Fibroblast of the conjunctiva (primary cell): Measurements from ENCODE around the gene SPRY2.
"Not testable (repeated sequence)": the region's sequence is repeated elsewhere in the genome, so short reads cannot be mapped to it uniquely, and the experiment has no call there.

Experiments used
- DNase-seq: peaks from one replicate; pipeline ENCODE4 v3.0.0-alpha.2; 2010; ENCODE audit warnings: low read depth

Gene SPRY2

GRCh38 chr13:80348750-80349149 lies 7.8 kb upstream of the SPRY2 start:
- DNase-seq: no peak

DNA sequence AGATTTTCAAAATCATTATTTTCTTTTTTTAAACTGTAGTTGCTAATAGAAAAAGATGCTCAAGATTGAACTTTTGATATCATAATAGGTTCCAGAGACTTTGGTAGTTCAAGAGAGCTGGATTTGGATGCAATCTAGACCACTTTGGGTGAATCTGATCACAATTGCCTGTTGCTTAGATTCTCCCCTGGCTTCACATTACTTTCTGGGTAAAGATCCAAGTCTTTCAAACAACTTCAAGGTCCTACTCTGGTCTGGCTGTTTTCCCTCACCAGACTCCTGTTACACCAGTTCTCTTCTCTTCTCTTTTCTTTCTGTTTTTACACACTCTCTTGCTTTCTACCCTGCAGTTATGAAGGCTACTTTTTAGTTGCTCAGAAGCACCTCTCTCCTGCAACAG lies 7.4 kb upstream of the SPRY2 start:
- DNase-seq: no peak

DNA sequence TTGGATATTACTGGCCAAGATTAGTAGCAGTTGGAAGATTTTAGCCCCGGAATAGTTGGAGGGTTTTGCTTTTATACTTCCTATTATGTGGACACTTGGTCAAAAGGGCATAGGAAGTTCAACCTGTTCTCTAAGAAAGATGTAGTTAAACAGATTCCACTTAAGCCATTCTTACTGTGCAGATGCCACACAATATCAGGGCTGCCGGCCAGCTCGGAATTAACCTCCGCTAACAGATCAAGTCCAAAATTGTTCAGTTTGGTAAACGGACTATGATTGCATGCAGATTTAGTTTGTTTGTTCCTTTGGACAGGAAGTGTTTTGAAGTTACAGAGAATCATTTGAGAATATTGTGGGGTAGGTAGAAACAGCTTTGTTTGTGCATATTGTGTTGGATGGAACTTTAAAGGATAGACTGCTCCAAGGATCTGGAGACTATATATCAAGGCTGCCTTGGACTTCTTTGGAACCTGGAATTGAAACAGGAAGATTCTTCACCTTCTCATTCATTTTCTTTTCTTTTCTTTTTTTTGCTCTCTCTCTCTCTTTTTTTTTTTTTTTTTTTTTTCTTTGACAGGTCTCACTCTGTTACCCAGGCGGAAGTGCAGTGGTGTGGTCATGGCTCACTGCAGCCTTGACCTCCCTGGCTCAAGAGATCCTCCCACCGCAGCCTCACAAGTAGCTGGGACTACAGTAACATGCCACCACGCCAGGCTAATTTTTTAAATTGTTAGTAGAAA lies 5.0 kb upstream of the SPRY2 start:
- DNase-seq: no peak

DNA sequence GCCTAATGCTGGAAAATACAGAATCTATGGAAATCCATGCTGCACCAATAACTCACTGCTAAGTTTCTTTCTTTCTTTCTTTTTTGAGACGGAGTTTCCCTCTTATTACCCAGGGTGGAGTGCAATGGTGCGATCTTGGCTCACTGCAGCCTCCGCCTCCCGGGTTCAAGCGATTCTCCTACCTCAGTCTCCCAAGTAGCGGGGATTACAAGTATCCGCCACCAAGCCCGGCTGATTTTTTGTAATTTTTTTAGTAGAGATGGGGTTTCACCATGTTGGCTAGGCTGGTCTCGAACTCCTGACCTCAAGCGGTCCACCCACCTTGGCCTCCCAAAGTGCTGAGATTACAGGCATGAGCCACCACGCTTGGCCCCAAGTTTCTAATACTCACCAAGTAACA lies 3.1 kb upstream of the SPRY2 start:
- not testable (repeated sequence) for DNase-seq

DNA sequence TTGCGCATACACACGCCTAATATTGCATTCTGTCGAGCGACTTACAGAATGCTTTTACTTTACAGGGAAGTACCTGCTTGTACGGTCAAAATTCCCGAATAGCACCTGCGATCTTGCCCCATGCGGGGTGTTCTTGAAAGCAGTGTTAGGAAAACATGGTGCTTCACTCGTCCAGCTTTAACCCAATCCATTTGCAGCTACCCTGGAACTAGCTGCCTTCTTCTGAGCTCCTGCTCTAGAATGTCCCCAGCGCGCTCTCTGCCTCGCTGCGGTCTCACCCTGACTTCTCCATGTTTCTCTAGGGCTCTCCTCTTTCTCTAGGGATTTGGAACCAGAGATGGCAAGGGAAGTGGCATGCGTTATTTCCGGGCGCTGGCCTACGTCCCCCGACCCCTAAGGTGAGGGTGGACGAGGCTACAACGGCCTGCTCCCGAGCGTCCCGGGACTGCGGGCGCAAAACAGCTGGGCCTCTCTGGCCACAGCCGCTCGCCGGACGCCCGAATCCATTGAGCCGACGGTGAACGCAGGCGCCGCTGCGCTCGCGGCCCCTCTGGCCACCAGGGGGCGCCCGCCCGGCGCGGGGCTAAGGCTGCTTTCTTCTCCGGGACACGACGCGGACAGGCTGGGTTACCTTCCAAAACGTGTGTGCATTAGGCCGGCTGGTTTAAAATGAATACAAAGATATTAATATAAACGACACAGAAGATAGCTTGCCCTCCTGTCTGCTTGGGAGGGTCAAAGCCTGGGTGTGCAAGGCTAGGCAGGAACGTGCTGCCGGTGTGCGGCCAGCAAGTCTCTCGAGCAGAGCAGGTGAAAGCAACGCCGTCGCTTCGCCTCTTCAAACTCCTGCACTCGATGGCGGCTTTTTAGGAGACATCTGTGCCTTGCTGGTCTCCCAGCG lies 1.8 kb upstream of the SPRY2 start:
- peak; percentile 47 for DNase-seq

- peak; percentile 53 for DNase-seq
These were observed 937 bp upstream of the SPRY2 start for GRCh38 chr13:80341756-80342370.

- DNase-seq: peak; percentile 34
These were observed 250 bp downstream of the SPRY2 start for GRCh38 chr13:80340651-80341100.

DNA sequence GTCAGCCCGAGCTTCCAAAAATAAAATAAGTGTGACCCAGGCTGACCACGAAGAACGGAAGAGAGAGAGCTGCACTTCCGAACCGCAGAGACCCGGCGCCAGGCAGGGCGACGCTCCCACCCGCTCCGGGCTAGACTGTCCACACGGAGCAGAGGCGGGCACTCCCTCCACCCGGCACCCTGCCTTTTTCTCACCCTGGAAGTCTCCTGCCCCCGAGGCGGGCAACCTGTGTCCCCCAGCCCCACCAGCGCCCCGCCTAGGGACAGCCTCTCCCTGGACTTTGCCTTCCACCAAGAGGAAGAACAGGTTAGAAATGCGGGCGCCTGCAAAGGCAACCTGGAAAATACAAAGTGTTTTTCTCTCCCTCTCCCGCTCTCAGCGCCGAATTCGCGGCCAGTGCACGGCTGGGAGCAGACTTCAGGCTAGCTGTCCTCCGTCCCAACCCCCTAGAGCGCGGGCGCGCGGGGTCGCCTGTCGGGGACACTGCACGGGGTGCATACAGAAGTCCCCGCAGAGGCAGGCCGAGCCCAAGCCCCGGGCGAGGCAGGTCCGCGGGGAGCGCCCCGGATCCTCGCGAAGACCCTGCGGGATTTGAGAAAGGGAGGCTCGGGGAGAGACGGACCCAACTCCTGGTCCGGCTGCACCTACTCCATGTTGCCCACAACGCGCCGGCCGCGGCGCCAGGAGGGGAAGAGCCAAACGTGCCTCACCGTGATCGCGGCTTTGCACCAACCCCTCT lies 845 bp downstream of the SPRY2 start:
- DNase-seq: no peak

DNA sequence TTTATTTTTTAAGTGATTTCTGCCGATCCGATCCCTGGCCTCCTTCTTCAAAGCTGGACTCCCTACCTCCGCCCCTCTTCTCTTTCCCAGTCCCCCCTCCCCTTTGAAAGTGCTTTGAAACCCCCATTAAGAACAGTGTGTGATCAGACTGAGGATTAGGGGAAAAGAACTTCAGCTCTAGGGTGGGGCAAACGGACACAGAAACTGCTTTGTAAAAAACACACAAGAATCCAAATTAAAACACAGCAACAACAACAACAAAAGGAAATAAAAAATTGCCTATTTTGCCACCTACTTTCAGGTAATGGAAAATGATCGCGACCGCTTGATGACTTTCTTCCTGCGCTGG lies 1.4 kb downstream of the SPRY2 start:
- DNase-seq: no peak

DNA sequence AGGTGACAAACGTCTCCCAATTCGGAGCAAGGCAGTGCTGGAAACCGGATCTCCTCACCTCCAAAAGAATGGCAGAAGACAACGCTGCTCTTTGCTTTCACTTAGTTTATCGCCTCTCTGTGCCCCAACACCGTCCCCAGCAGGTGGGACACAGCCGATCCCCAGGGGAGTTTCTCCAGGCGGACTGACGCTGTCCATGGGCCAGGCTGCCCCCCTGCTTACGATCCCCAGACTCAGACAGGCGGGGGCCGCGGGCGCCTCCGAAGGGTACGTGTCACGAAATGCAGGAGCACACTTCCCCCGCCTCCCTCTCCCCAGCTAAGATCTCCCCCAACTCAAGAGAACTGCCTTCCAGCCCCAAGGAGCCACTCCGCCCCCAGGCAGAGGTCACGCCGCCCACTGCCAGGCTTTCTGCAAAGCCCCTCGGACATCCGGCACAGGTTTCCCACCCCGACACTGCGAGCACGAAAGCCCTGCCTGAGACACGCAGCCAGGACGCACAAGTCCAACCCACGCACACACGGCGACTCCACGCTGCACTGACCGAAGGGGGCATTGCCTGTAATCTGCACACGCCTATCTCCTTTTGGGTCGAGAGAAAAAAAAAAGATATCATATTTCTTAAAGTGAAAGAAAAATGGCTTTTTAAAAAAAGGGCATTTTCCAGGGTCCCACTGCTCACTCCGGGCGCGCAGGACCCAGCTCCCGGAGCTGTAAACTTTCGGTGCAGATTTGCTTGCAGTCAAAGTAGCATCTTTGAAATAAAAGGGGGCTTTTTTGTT lies 2.0 kb downstream of the SPRY2 start:
- peak; percentile 69 for DNase-seq

DNA sequence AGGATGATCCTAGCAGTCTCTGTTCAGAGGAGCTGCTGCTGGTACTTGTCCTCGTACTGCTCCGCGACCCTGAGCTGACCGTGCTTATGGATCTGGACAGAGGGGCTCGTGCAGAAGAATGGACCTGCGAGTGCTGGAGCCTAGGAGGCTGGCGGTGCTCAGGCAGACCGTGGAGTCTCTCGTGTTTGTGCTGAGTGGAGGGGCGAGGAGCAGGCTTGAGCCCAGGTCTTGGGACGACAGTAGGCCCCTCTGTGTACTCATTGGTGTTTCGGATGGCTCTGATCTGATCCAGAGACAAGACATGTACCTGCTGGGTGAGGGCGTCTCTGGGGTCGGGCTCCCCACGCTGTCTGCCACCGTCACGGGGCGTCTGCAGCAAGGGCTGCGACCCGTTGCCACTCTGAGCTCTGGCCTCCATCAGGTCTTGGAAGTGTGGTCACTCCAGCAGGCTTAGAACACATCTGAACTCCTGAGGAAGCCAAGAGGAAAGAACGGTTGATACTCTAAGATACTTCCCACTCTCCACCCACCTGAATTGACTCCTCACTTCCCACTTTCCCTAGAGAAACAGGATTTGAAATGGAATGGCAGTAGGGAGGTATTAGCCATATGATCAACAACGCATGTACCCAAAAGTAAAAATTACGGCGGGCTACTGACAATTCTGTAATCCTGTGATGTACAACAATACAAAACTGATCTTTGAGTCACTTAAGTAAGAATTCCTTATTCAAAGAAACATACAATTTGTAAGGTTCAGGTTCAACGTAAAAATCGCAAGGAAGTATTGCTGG lies 3.4 kb downstream of the SPRY2 start:
- no peak for DNase-seq

DNA sequence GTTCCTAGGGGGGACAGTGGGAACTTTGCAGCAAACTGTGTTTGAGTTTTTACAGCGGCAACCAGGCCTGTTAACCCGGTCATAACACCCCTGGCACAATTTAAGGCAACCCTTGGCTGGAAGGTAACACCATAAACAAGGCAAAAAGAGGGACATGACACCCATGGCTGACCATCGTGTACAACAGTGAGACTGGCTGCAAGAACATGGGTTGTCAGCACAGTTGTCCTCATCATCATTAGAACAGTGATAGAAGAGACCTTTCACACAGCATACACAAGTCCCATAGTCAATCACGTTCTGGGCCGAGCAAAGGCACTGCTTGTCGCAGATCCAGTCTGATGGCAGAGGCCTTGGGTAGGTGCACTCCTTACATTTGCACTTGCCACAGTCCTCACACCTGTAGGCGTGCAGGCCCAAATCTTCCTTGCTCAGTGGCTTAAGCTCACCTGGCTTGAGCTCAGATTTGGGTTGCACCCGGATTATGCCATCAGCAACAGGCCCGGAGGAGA lies 4.1 kb downstream of the SPRY2 start:
- no peak for DNase-seq

DNA sequence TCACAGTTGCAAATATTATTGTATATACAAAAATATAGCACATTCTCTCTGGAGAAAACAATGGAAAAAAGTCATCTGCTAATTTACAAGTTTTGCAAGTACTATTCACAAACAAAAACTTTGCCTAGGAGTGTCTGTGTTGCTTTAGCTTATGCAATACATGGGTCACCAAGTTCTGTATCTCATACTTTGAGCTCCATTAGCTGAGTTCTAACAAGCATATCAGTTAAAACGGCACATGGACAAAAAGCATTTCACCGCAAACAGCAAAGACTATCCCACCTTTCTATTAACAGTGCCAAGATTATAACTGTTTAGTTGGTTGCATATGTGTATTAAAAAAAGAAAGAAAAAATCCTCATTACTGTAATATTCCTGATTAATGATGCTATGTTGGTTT lies 4.6 kb downstream of the SPRY2 start:
- DNase-seq: no peak

DNA sequence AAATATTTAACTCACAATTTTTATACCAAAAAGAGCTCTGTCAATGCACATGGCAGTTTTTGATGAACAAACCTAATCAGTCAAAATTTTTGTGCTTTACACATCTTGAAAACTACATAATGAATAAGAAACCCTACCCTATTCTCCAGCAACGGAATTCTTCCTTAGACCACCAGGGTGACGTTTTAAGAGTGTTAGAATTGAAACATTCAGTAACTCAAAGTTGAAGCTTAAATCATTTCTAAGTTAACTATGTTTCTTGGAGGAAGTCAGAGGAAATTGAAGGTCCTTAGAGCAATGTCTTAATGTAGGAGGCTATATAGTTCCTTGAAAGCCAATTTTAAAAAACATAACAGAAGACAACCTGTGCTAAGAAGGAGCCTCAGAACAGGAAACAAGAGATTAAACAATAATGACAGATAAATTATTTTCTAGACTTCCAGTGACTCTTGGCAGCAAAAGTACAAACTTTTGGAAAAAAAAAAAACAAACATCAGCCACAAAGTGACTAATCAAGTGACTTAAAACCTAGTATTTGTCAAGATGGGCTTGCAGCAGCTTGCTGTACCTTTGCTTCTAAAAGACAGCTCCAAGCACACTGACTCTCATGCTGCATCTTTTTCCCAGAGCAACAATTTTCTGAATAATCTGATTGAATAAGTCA lies 6.2 kb downstream of the SPRY2 start:
- DNase-seq: no peak

GRCh38 chr13:80331984-80332383 lies 8.9 kb downstream of the SPRY2 start:
- DNase-seq: no peak

- no peak for DNase-seq
These were observed 11.7 kb downstream of the SPRY2 start for GRCh38 chr13:80329250-80329649.

DNA sequence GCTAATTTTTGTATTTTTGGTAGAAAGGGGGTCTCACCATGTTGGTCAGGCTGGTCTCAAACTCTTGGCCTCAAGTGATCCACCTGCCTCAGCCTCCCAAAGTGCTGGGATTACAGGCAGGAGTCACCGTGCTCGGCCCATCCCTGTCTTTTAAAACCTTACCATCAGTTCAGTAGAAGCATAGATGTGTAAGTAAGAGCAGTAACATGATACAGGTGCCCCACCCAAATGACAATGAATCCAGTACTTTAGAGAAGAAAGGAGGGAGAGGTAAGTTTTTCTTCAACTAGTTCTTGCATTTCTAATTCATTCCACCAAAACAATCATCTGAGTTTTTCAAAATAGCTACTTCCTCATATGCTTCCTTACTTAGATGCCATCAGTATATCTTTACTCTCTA lies 21.9 kb downstream of the SPRY2 start:
- no peak for DNase-seq

DNA sequence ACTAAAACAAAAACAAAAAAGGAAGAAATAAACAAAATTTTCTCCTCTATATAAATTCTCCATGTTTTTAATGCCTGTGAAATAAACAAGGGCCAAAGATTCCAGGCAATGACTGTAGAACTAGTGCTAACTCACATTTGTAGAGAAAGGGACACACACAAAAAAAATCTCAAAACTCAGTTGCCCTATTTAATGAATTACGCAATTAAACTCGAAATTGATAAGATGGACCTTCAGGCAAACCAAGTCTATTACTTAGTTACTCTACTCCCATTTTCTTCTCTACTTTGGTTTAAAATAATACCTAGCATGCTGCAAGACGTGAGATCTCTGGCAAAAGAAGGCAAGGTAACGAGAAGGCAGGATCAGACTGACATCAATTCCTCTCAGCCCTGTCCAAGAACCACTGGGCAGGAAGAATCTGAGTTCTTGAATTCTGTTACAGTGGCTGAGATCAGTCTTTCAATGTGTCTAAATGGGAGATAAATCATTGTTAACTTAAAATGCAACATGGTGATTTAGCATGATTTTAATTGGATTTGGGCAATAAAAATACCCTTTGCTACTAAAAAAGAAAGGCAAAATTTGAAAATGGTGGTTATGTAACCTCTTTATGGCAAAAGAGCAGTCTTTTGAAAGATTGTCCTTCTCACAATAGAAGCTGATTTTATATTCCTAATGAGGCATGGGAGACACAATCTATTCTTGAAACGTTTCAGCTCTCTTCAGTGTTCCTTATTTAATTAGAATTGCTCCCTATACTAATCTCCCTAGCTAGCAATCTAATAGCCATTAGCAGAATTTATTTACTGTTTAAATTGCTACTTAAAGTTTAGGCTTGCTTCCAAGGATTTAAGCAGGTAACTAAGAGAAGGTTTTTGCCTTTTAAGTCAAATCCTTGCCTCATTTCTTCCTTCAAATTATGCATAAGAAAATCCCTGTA lies 25.9 kb downstream of the SPRY2 start:
- no peak for DNase-seq
